Jurkat, Clone E6-1 (cell line): ENCODE measurements around the gene LIMS2.

ENCODE experiments used
- DNase-seq: peaks from one replicate; pipeline ENCODE4 v3.0.0-alpha.2; 2011; ENCODE audit warnings: low read depth, low spot score
- H3K4me3 ChIP-seq: 2 replicates; pipeline ENCODE4 v1.5.1; 2011; ENCODE audit warnings: mild to moderate bottlenecking, low read length, control low read depth, moderate library complexity

LIMS2 gene

DNA sequence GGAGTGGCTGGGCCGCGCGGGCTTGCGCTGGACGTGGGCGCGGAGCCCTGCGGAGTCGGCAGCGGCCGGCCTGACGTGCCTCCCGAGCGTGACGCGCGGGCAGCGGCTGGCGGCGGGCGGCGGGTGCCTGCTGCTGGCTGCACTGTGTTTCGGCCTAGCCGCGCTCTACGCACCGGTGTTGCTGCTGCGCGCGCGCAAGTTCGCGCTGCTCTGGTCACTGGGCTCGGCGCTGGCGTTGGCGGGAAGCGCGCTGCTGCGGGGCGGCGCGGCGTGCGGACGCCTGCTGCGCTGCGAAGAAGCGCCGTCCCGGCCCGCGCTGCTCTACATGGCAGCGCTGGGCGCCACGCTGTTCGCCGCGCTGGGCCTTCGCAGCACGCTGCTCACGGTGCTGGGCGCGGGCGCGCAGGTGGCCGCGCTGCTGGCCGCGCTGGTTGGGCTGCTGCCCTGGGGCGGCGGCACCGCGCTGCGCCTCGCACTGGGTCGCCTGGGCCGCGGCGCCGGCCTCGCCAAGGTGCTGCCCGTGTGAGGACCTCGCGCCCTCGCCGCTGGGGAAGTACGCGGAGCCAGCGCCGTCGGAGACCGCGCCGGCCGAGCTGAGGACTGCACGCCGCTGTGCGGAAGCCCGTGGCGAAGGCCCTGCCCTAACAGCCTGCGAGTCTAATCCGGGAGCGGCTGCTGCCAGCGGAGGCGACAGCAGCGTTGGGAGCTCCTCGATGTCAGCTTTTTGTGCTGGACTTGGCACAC is 26.5 kb upstream of the LIMS2 start:
- peak overlapping the region; percentile 65 for H3K4me3 ChIP-seq
- DNase-seq, result peak; percentile 71

DNA sequence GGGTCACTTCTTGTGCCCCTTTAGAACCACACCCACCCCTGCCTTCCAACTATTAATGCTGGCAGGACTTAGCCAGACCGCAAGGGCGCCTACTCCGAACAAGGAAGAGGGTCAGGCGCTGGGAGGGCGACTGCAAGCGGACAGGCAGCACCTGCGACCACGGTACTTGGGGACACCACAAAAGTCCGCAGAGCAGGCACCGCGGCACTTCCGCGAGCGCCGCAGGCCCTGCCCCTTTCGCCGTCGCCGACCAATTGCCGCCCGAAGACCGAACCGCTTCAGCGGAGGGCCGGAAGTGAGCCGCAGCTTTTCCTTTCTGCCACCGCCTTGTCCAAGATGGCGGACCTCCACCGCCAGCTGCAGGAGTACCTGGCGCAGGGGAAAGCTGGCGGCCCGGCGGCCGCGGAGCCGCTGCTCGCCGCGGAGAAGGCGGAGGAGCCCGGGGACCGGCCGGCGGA is 25.9 kb upstream of the LIMS2 start, which contains the start of gene SFT2D3:
SFT2D3 (plus strand) TSS at position 305 of the 458 bp plus-strand sequence; CDS start at position 337, 32 bp downstream.
- peak; percentile 89 for DNase-seq
- peak within 1 kb of the TSS; percentile 65 for H3K4me3 ChIP-seq

DNA sequence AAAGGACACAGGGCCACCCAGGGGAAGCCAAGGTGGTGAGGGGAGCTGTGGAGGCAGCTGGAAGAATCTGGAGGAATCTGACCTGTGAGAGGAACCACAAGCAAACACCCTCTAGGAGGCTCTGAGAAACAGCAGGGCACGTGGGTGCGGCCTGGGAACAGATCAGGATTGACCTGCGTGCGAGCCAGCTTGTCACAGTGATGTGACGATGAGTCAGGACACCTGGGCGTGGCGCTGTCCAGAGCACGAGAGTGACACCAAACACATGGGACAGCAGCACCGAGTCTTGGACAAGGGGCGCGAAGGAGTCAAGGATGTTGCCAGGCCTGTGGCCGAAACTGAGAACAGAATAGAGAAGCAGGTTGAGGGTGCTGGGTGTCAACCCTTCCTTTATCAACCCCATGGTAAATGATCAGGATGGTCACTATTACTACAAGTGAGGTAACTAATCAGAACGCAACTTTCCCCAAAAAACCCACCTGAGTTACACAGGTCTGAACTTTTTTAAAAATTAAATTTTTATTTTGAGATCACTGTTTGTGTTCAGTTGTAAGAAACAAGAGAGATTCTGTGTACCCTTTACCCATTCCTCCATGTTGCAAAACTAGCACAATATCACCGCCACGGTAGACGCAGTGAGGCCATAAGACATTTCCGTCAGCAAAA is 25.3 kb upstream of the LIMS2 start:
- H3K4me3 ChIP-seq, result peak overlapping the region; percentile 65
- DNase-seq, result peak; percentile 8

DNA sequence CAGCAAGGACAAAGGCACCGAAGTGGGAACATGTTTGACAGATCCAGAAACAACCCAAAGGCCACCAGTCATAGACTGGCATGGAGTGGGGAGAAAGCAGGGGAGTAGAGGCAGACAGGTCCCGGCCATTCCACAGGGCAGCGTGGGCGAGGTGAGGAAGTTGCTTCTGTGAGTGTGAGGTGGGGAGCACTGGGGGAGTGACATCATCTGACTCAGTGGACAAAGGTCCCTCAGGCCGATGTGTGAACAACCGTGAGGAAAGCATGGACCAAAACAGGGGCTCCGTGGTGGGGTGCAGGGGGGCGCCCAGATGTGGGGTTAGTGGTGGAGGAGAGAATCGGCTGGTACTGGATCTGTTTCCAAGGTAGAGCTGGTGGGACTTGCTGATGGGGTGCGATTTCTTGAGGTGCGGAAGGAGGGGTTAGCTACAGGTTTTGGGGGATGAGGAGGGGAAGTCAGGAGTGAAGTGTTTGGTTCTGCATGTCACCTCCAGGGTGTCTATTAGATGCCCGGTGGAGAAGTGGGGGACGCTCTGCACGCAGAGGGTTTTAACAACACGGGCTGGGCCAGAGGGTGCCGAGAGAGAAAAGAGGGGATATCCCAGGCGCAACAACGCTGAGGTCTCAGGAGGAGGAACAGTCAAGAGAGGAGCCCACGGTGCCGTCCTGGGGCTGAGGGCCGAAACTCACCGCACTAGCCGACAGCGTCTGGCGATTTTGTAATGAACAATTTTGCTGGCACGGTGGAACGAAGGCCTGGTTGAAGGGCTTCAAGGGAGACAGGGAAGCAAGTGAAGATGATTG is 23.4 kb upstream of the LIMS2 start:
- DNase-seq, result no peak

DNA sequence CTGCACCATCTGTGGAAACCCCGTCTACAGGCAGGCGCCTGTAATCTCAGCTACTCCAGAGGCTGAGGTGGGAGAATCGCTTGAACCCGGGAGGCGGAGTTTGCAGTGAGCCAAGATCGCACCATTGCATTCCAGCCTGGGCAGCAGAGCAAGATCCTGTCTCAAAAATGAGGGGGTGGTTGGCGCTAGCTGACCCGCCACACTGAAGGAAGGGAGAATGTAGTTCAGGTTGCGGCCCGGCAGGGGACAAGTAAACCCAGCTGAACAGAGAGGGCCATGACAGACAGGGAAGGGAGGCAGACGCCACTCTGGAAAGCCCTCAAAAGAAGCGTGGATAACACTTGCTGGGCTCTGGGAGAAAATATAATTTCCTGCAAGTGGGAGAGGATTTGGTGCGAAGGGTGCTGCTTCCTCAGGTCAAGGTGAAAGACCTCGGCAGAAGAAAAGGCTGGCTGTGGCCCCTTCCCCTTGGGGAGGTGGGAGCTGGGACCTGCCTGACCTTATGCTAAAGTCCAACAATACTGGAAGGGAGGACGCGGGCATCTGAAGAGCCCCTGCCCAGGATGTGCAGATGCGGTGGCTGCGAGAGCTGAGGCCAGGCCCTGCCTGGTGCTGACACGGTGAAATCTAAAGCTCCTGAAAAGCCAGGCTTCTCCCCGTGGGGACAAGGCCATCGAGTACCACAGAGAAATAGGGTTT is 22.3 kb upstream of the LIMS2 start:
- no peak for DNase-seq
- H3K4me3 ChIP-seq, result no peak overlapping the region

More for the DNA sequence above, 23.4 kb upstream of the LIMS2 start:
- H3K4me3 ChIP-seq, result no peak overlapping the region

DNA sequence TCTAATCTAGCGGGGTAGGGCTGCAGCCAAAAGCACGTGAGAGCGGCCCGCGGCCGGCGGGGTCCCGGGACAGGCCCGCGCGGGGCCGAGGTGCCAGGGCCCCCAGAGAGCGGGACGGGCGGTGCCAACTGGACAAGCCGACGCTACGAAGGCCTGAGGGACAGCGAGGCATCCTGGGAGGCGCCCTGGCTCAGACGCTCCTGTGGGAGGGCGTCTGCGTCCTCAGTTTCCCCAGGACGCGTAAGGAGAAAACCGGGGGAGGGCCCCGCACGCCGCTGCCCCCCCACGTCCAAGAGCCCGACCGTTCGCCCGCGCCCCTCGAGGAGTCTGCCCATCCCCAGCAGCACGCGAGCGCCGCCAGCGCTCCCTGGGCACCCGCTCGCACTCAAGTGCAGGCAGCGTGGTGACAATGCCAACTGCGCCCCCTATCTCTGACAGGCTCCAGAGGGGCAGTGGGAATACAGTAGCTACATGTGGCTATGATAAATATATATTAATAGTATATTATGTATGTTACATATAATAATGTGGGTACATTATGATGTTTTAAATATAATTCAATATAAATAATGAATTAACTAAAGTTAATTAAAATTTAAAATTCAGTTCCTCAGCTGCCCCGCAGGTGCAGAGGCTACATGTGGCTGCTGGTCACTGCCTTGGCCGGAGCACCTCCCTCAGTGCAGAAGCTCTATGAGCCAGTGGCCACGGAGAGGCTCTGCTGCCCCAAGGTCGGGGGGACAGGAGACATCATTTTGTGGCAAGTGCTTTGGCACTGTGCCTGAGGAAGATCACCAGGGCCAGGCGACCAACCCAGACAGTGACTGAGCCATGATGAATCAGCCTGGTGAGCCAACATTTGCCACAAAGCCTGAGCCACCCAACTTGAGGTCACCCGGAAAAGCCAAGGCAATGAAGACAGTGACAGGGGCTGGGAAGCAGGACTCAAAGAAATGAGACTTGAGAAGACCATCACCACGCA is 20.5 kb upstream of the LIMS2 start:
- no peak overlapping the region for H3K4me3 ChIP-seq
- no peak for DNase-seq

DNA sequence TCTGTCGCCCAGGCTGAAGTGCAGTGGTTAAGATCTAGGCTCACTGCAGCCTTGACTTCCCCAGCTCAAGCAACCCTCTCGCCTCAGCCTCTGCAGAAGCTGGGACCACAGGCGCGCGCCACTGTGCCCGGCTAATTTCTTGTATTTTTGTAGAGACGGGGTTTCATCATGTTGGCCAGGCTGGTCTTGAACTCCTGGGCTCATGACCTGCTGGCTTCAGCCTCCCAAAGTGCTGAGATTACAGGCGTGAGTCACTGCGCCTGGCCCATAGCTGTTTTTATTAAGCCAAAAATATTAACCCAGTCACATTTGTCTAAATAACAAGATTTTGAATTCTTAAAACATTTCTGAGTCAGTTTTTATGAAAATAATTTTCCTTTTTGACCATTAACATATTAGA is 19.7 kb upstream of the LIMS2 start:
- H3K4me3 ChIP-seq, result no peak overlapping the region
- DNase-seq, result no peak

DNA sequence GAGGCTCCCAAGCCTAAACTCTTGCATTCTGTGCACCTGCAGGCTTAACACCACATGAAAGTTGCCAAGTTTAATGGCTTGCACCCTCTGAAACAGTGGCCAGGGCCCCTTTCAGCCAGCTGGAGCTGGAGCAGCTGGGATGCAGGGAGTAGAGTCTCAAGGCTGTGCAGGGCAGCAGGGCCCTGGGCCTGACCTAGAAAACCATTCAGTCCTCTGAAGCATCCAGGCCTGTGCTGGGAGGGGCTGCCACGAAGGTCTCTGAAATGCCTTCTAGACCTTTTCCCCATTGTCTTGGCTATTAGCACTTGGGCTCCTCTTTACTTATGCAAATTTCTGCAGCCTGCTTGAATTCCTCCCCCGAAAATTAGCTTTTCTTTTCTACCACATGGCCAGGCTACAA is 15.4 kb upstream of the LIMS2 start:
- DNase-seq, result no peak
- no peak overlapping the region for H3K4me3 ChIP-seq

DNA sequence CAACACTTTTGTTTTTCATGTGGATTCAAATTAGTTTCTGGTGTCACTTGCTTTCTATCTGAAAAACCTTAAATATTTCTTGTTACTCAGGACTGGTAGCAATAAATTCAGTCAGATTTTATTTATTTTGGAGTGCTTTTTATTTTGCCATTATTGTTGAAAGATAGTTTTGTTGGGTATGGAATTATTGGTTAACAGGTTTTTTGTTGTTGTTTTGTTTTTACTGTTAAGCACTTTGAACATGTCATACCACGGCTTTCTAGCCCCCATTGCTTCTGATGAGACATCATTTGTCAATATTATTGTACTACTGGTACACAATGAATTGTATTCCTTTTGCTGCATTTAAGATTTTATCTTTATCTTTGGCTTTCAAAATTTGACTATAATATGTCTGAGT is 13.1 kb upstream of the LIMS2 start:
- DNase-seq, result no peak
- H3K4me3 ChIP-seq, result no peak overlapping the region

DNA sequence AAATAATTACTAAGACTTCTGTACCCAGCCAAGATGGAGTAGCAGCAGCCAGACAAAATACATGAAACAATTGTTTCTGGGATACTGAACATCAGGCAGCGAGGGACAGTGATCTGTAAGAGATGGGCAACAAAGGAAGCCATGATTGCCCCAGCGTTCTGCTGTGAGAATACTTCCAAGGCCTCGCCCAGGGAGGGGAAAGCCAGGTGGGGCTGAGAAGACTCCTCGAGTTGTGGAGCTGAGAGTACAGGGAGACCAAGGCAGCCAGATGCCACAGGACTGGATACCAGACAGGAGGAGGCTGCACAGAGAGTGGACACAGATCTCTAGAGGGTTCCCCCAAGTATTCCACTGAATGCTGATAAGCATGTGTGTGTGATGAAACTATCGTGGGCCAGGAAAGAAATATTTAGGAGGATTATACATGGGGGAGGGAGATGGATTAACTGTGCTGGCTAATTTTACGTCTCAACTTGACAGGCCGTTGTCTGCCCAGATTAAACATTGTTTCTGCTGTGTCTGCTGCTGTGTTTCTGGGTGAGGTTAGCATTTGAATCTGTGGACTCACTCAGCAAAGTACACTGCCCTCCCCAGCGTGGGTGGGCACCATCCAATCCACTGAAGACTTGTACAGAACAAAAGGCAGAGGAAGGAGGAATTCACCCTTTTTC is 10.2 kb upstream of the LIMS2 start:
- H3K4me3 ChIP-seq, result no peak overlapping the region
- no peak for DNase-seq

DNA sequence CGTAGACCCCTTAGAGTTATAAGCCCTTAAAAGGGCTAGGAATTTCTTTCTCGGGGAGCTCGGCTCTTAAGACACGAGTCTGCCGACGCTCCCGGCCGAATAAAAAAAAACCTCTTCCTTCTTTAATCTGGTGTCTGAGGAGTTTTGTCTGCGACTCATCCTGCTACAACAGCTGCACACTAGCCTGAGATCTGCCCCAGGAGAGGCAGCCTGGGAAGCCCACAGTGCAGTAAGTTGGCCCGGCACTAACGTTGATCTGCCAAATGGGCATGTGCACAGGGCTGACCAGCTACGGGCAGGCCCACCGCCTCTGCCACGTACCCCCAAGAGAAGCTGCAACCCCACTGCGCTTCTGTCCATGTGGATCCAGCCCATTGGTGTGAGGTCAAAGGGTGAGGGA is 8.4 kb upstream of the LIMS2 start:
- H3K4me3 ChIP-seq, result no peak overlapping the region
- no peak for DNase-seq

DNA sequence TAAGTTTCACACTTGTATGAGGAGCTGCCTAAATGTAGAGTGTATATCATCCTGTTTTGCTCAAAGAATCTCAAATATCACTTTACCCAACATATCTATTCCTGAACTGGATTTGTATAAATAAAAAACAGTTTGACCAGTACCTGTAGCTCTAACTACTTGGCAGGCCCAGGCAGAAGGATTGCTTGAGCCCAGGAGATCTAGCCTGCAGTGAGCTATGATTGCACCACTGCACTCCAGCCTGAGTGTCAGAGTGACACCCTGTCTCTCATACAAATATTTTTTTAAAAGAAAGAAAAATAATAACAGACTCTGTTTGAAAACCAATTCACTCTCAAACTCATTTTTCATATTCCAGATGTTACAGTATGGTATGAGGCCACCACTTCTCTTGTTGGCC is 7.7 kb upstream of the LIMS2 start:
- no peak for DNase-seq

DNA sequence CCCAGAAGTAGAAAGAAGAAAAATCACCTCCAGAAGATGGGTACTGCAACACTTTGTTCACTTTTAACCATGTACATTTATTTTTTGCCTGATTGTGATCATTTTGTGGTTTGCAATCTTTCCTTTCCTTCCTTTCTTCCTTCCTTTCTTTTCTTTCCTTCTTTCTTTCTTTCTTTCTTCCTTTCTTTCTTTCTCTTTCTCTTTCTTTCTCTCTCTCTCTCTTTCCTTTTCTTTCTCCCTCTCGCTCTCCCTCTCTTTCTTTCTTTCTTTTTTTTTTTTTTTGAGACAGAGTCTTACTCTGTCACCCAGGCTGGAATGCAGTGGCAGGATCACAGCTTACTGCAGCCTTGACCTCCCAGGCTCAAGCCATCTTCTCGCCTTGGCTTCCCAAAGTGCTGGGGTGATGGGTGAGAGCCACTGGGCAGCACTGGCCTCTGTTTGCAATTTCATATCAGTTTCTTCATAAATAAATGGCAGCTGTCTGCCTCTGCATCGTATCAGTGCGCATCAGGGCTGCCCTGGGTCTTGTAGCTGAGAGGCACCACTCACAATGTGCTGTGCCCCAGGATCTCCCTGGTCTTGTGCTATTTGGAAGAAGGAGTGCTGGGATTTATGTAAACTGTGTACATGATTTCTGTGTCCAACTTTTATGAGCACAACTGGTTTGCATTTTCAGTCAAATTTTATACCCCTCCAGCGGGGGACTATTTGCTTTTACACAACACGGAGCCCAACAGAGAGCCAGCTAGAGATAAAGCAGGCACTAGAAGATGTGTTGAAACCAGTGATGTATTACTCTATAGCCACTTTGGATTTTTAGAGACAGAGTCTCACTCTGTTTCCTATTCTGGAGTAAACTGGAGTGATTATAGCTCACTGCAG is 6.9 kb upstream of the LIMS2 start:
- no peak overlapping the region for H3K4me3 ChIP-seq
- no peak for DNase-seq

More for the DNA sequence above, 7.7 kb upstream of the LIMS2 start:
- H3K4me3 ChIP-seq, result no peak overlapping the region

DNA sequence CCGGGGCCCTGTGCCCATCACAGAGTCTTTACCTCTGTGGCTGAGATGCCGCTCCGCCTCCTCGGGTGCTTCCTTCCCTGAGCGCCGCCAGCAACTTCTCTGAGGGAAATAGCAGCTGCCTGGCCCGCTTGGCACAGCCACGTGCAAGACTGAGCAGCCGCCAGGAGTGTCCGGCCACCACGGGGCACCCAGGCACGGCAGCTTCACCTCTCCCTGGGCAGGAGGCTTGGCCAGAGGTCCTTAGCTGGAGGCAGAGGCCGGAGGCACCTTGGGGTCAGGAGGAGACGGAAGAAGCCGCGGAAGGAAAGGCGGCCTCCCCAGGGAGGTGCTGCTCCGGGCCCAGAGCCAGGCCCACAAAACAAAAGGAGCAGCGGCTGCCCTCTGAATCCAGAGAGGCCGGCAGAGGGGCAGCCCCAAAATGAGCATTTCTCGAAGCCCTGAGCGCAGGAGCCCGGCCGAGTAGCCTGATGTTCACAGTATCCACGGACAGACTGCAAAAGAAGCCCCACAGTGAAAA is 6.0 kb upstream of the LIMS2 start:
- H3K4me3 ChIP-seq, result no peak overlapping the region
- no peak for DNase-seq

DNA sequence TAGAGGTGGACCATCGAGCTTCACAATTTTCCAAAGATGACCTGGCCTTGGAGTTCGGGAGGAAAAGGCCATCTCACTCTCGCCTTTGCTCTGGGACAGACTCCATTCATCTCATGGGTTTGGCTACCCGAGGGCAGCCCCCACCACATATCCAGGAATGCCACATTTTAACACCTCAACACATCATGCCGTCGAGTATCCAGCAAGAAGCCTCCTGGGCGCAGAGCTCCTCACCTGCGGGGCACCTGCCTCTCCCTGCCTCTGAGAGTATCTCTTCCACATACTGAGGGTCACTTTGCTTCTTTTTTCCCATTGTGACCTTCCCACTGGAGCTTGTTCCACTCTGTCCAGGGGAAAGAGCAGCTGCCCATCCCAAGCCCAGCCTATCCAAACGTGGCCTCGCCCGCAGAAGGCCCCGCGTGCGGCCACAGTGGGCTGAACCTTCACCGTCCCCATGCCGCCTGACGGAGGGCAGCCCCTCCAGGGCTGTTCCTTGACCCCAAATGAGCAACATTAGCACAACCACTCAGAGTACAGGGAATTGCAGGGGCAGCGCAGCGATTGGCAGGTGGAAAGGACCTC is 5.5 kb upstream of the LIMS2 start:
- no peak overlapping the region for H3K4me3 ChIP-seq
- DNase-seq, result no peak

DNA sequence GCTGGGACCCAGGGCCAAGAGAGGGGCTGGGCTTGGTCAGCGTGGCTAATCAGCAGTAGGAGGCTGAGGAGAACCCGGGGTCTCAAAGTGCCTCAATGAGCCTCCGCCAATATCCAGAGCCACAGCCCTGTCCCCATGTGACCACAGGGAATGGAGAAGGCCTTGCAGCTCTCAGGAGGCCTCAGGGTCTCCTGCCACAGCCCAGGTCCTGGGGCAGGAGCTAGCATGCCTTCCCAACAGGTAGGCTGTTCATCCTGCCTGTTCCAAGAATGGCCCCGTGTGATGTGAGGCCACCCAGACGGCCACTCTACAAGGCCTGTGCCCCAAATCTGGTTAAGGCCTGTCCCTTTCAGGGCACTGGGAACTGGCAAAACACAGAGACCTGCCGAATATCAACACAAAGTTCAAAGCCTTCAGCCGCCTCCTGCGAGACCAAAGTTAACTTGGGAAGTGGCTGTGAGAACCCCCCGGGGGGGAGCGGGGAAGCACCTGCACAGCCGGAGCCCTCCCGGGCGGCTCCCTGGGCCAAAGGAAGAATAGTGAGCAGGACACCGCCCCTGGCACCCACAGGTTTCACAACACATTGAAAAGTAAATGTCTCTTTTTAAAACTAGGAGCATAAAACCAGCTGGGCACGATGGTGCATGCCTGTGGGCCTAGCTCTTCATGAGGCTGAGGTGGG is 4.5 kb upstream of the LIMS2 start:
- no peak for DNase-seq
- no peak overlapping the region for H3K4me3 ChIP-seq
